T-cell (primary cell): ENCODE results near the gene HINFP. TPM values are rescaled to one million over a fixed set of nuclear protein-coding genes. Genes with fewer than 3 reads are reported as not detected.

Experiments used
- ATAC-seq, 4 experiments: fragments of 200-7000 bp in 3 of 4; fragments of 150-1000 bp in 1 of 4; cut with Tn5 transposase; replicated peaks in 1 of 4; 1 replicate in 3 of 4; 2 replicates in 1 of 4; pipeline ENCODE4 v1.10.0; 2021; ENCODE audit warnings: moderate library complexity in 3 of 4, mild to moderate bottlenecking in 2 of 4, moderate number of reproducible peaks in 1 of 4
- CTCF ChIA-PET, 2 donors: fragments of 300-600 bp; sonication (Branson Sonifier 250); formaldehyde crosslinking; loops; one replicate each; lab custom pipeline; 2022; ENCODE audit warnings: antibody characterized with exemption in 2 of 2; lab: Charles Lee
- POLR2A ChIA-PET, 2 donors: fragments of 300-600 bp; sonication (Branson Sonifier 250); formaldehyde crosslinking; loops; one replicate each; lab custom pipeline; 2022; ENCODE audit warnings: antibody characterized with exemption in 2 of 2; lab: Charles Lee
- DNase-seq, 35 experiments: peaks; one replicate each; pipeline versions ENCODE4 v3.0.0 to v3.0.0-alpha.2; 2013 to 2023
- H3K27ac ChIP-seq: one replicate; pipeline ENCODE4 v1.5.1; 2013; ENCODE audit warnings: low read length
- H3K27me3 ChIP-seq, 2 experiments: replicated peaks in 1 of 2; 1 replicate in 1 of 2; 2 replicates in 1 of 2; pipeline versions ENCODE4 v1.6.1 to v1.7.0; 2013; ENCODE audit warnings: low read length in 1 of 2, mixed read lengths in 1 of 2; ENCODE audit not compliant: control insufficient read depth in 2 of 2, insufficient read depth in 2 of 2; ENCODE audit errors: extremely low read depth in 1 of 2
- H3K36me3 ChIP-seq, 2 donors: 1 replicate in 1 of 2; 2 replicates in 1 of 2; pipeline versions ENCODE4 v1.6.1 to v1.7.0; 2013; ENCODE audit warnings: low read length in 1 of 2; ENCODE audit not compliant: control insufficient read depth in 2 of 2, insufficient read depth in 1 of 2; ENCODE audit errors: extremely low read depth in 1 of 2
- H3K4me1 ChIP-seq, 2 experiments: 1 replicate in 1 of 2; 2 replicates in 1 of 2; pipeline versions ENCODE4 v1.6.1 to v1.7.0; 2013; ENCODE audit warnings: low read length in 2 of 2, mixed read lengths in 1 of 2; ENCODE audit not compliant: insufficient read depth in 2 of 2, control insufficient read depth in 1 of 2; ENCODE audit errors: extremely low read depth in 1 of 2
- H3K4me3 ChIP-seq, 2 donors: 1 replicate in 1 of 2; 2 replicates in 1 of 2; pipeline versions ENCODE4 v1.5.1 to v1.7.0; 2013; ENCODE audit warnings: mild to moderate bottlenecking in 2 of 2, low read length in 1 of 2, moderate library complexity in 1 of 2; ENCODE audit not compliant: control insufficient read depth in 1 of 2; ENCODE audit errors: extremely low read depth in 1 of 2
- H3K9me3 ChIP-seq: 2 replicates; pipeline ENCODE4 v1.7.0; 2013
- H3K27ac Mint-ChIP-seq, 2 donors: one replicate each; pipeline ENCODE4 v1.8.0; 2020 to 2021; ENCODE audit warnings: mild to moderate bottlenecking in 2 of 2, mixed read lengths in 2 of 2
- H3K27me3 Mint-ChIP-seq, 2 donors: one replicate each; pipeline ENCODE4 v1.8.0; 2021 to 2022; ENCODE audit warnings: mixed read lengths in 2 of 2
- H3K36me3 Mint-ChIP-seq: one replicate; pipeline ENCODE4 v1.8.0; 2021; ENCODE audit warnings: mixed read lengths
- H3K4me1 Mint-ChIP-seq, 3 donors: one replicate each; pipeline ENCODE4 v1.8.0; 2020 to 2022; ENCODE audit warnings: mixed read lengths in 3 of 3, mild to moderate bottlenecking in 1 of 3
- H3K4me3 Mint-ChIP-seq, 3 donors: one replicate each; pipeline ENCODE4 v1.8.0; 2020 to 2022; ENCODE audit warnings: mild to moderate bottlenecking in 3 of 3, mixed read lengths in 3 of 3, moderate library complexity in 3 of 3
- H3K9me3 Mint-ChIP-seq, 3 donors: one replicate each; pipeline ENCODE4 v1.8.0; 2020 to 2022; ENCODE audit warnings: mixed read lengths in 3 of 3
- WGBS: methylation state at CpG from one replicate; pipeline ENCODE4 v1.1.5; 2013; ENCODE audit warnings: missing lambda C conversion rate; ENCODE audit not compliant: insufficient coverage; 5-methylcytosine and 5-hydroxymethylcytosine counted together
- total RNA-seq, 35 experiments: library from RNA in 6 of 35; stranded (reverse) in 6 of 35; fragments of 120-200 nt in 1 of 35; gene quantifications; one replicate each; pipeline versions ENCODE4 v1.2.1 to v1.2.4 and lab custom pipeline; 2013 to 2026

The HINFP gene
- total RNA-seq, 5 donors from 2014 or later (not counting 1 experiment from before 2014, with no cell fraction given), result 30.0 to 68.5 (median 56.7) TPM

DNA sequence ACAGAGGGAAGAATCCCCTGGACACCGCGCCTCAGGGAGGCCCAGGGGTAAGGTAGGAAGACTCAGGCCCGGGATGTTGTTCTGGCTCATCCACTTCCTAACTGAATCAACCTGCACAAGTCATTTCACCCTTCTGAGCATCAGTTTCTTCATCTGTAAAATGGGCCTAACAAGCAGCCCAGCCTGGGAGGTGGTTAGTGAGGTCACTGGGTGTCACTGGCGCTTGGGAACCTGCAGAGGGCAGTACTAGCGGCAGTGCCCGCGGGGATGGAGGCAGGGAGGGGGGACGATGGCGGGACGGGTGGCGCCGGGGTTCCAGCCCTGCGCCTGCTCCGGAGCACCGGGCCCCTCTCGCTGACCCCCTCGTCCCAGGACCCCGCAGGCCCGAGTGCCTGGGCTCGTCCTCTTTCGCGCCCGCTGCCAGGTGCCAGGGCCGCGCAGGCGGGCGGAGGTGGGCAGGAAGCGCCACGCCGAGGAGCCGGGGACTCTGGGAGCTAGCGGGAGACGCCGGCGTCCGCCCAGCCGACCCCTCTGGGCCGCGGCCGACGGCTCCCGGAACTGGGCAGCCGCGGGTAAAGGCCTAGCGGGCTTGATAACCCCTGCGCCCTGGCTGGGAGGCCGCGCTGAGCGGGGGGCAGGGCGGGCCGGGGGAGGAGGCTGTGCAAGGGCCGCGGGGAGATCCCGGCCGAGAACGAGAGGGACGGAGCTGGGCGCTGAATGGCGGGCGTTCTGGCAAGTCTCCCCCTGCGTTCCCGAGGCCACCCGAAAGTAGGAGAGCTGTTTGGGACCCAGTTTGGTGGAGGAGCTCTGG is 47.3 kb downstream of the HINFP start, which contains the start of gene NLRX1:
Gene NLRX1, plus strand, starts transcription at position 255 of the 811 bp plus-strand sequence. CDS start 2,679 bp downstream, outside the sequence.
- Histone ChIP-seq H3K4me3 (peak within 1 kb of the TSS; percentile 77 to 85), H3K27ac (peak within 1 kb of the TSS; percentile 59), H3K9me3 (no peaks in the 10 kb centered on the region), H3K36me3 (peaks cover 0 to 4% of the 10 kb centered on the region in 2 donors), H3K4me1 (peaks cover 0 to 14% of the 10 kb centered on the region in 2 experiments), H3K27me3 (no peaks in the 10 kb centered on the region)
- Mint-ChIP-seq H3K4me3 (peak within 1 kb of the TSS; percentile 81 to 86 (median 85)), H3K9me3 (no peaks in the 10 kb centered on the region), H3K27ac (peak within 1 kb of the TSS; percentile 73 to 78), H3K36me3 (no peaks in the 10 kb centered on the region), H3K27me3 (no peaks in the 10 kb centered on the region), H3K4me1 (peaks cover 6 to 20% (median 8%) of the 10 kb centered on the region in 3 donors)
- ChIA-PET CTCF (interaction anchor here (0.5 to 1.5 kb wide), 10 partner anchors 10 to 1895 kb away, joined by 3 to 8 read pairs (median 4); partner anchors contain the start of gene CBL (in 2 of the 2)), POLR2A (interaction anchor here in 1 of 2 donors (0.6 kb wide), 1 partner anchor 1267 kb away, joined by 3 read pairs; no protein-coding TSS in a partner anchor)
- WGBS, result under 1% methylated on average over 60 of the region's 63 CpGs
- peak; percentile 63 to 88 (median 77) for DNase-seq
- peak; percentile 93 to 97 (median 96) for ATAC-seq

DNA sequence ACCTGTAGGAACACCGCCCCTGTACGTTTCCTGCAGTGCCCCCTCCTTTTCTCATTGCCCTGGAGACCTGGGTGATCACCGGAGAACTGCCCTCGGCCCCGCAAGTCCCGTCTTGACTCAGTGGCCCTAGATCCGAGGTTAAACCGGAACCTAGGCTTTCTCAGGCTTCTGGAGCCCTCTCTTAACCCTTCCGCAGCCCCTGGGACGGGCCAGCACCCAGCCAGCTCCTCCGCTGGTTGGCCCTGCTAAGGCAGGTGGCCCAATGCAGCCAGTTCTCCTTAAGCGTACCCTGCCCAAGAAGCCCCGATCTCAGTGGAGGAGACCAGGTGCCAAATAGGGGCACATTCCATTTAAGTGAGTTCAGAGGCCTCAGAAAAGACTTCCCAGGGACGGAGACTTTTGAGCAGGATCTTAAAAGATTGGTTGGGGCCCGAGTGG is 47.9 kb downstream of the HINFP start:
- 19% methylated on average over 15 of the region's 15 CpGs for WGBS
- Histone ChIP-seq H3K4me1 (peaks cover 0 to 14% of the 10 kb centered on the region in 2 experiments), H3K4me3 (peak overlapping the region; percentile 77 to 85), H3K9me3 (no peaks in the 10 kb centered on the region), H3K27me3 (no peaks in the 10 kb centered on the region), H3K27ac (peak overlapping the region; percentile 55), H3K36me3 (peaks cover 3 to 4% of the 10 kb centered on the region in 2 donors)
- DNase-seq (peak in 18 of 35 experiments; percentile 4 to 39 (median 15)), ATAC-seq (peak; percentile 30 to 39 (median 36))
- H3K9me3 Mint-ChIP-seq, result no peaks in the 10 kb centered on the region
- peak overlapping the region; percentile 73 to 78 for H3K27ac Mint-ChIP-seq
- CTCF ChIA-PET, result interaction anchor here (0.5 to 1.5 kb wide), 10 partner anchors 10 to 1896 kb away, joined by 3 to 10 read pairs (median 4); partner anchors contain the start of gene CBL (in 1 of the 2)
- H3K4me1 Mint-ChIP-seq, result peaks cover 7 to 20% (median 8%) of the 10 kb centered on the region in 3 donors
- POLR2A ChIA-PET, result no interaction called here
- peak overlapping the region; percentile 81 to 86 (median 85) for H3K4me3 Mint-ChIP-seq
- no peaks in the 10 kb centered on the region for H3K27me3 Mint-ChIP-seq
- peaks cover 4% of the 10 kb centered on the region for H3K36me3 Mint-ChIP-seq

GRCh38 chr11:119172513-119172912 is 51.1 kb downstream of the HINFP start:
- DNase-seq, result no peak
- Histone ChIP-seq H3K4me3 (no peak overlapping the region), H3K4me1 (peaks cover under 1 to 15% of the 10 kb centered on the region in 2 experiments), H3K9me3 (no peaks in the 10 kb centered on the region), H3K27me3 (no peaks in the 10 kb centered on the region), H3K36me3 (peaks cover 12 to 13% of the 10 kb centered on the region in 2 donors), H3K27ac (no peak overlapping the region)
- peaks cover 8 to 22% (median 11%) of the 10 kb centered on the region in 3 donors for H3K4me1 Mint-ChIP-seq
- H3K9me3 Mint-ChIP-seq, result no peaks in the 10 kb centered on the region
- no peak overlapping the region for H3K27ac Mint-ChIP-seq
- H3K4me3 Mint-ChIP-seq, result no peak overlapping the region
- peaks cover 14% of the 10 kb centered on the region for H3K36me3 Mint-ChIP-seq
- 83% methylated on average over 1 of the region's 2 CpGs for WGBS
- POLR2A ChIA-PET, result no interaction called here
- ATAC-seq, result no peak
- CTCF ChIA-PET, result no interaction called here
- no peaks in the 10 kb centered on the region for H3K27me3 Mint-ChIP-seq

- Histone ChIP-seq H3K4me1 (peaks cover 9 to 19% of the 10 kb centered on the region in 2 experiments), H3K4me3 (no peak overlapping the region), H3K36me3 (peaks cover 12 to 13% of the 10 kb centered on the region in 2 donors), H3K27ac (no peak overlapping the region), H3K27me3 (no peaks in the 10 kb centered on the region), H3K9me3 (no peaks in the 10 kb centered on the region)
- H3K36me3 Mint-ChIP-seq, result peaks cover 17% of the 10 kb centered on the region
- no peaks in the 10 kb centered on the region for H3K9me3 Mint-ChIP-seq
- ATAC-seq (no peak), DNase-seq (no peak)
- no peaks in the 10 kb centered on the region for H3K27me3 Mint-ChIP-seq
- CTCF ChIA-PET, result interaction anchor here in 1 of 2 donors (1.3 kb wide), 1 partner anchor 23 kb away, joined by 3 read pairs; no protein-coding TSS in a partner anchor
- 98% methylated on average over 21 of the region's 21 CpGs for whole genome bisulfite sequencing
- H3K27ac Mint-ChIP-seq, result no peak overlapping the region
- H3K4me1 Mint-ChIP-seq, result peaks cover 13 to 24% (median 21%) of the 10 kb centered on the region in 3 donors
- H3K4me3 Mint-ChIP-seq, result no peak overlapping the region
- POLR2A ChIA-PET, result no interaction called here
Observed at GRCh38 chr11:119173453-119173852, 52.1 kb downstream of the HINFP start.

DNA sequence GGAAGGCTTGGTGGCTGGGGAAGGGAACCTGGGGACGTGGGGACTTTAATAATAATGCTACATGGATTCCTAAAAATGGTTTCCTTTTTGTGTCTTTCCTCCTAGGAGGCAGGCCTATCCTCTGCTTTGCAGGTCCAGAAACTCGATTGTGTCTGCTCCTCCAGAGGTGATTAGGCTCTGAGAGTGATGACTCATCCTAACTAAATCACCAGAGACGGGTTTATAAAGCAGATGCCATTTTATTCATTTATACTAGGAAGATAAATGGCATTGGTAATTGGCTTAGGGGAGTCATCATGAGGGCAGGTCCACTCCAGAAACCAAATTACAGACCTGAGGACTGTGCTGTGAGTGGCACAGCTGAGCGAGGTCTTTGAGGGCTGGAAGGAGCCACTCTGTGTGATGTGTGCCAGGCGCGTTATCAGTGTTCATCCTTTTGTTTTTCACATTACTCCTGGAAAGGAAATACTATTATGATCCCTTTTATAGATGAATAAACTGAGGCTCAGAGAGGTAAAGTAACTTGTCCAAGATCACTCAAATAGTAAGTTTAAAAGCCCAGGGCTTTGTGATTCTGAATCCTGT is 54.2 kb downstream of the HINFP start:
- no peaks in the 10 kb centered on the region for H3K27me3 Mint-ChIP-seq
- no peak overlapping the region for H3K27ac Mint-ChIP-seq
- no peak overlapping the region for H3K4me3 ChIP-seq
- POLR2A ChIA-PET, result no interaction called here
- 63% methylated on average over 1 of the region's 6 CpGs for WGBS
- peaks cover 9 to 16% of the 10 kb centered on the region in 2 experiments for H3K4me1 ChIP-seq
- H3K27ac ChIP-seq, result no peak overlapping the region
- ATAC-seq (no peak), DNase-seq (no peak)
- no peak overlapping the region for H3K4me3 Mint-ChIP-seq
- CTCF ChIA-PET, result no interaction called here
- no peaks in the 10 kb centered on the region for H3K9me3 ChIP-seq
- peaks cover 6 to 15% (median 13%) of the 10 kb centered on the region in 3 donors for H3K4me1 Mint-ChIP-seq
- peaks cover 21% of the 10 kb centered on the region for H3K36me3 Mint-ChIP-seq
- H3K27me3 ChIP-seq, result no peaks in the 10 kb centered on the region
- H3K36me3 ChIP-seq, result peaks cover 12 to 13% of the 10 kb centered on the region in 2 donors
- no peaks in the 10 kb centered on the region for H3K9me3 Mint-ChIP-seq

DNA sequence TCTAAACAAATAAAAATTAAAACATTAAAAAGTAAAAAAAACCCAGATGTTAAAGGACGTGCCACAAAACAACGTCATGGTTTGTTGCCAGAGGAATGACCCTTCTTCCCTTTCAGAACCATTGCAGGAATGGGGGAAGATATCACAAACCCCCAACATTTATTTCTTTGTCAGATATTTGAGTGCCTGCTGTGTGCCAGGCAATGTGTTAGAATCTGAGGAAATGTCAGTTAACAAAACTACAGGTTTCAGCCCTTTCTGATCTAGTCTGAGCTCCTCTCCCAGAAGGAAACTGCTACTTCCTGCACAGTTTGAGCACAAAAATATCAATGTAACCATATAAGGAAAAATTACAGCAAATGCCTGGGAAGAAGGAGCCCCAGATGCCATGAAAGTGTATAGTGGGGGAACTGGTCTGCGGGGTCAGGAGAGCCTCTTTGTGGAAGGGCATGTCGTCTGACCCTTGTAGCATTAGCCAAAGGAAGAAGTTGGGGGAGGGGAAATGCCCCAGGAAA is 56.8 kb downstream of the HINFP start:
- POLR2A ChIA-PET, result interaction anchor here in 1 of 2 donors (0.6 kb wide), 1 partner anchor 114 kb away, joined by 3 read pairs; no protein-coding TSS in a partner anchor
- Histone ChIP-seq H3K36me3 (peaks cover 15 to 17% of the 10 kb centered on the region in 2 donors), H3K27me3 (no peaks in the 10 kb centered on the region), H3K27ac (no peak overlapping the region), H3K9me3 (no peaks in the 10 kb centered on the region), H3K4me3 (no peak overlapping the region), H3K4me1 (peaks cover 9 to 16% of the 10 kb centered on the region in 2 experiments)
- peak overlapping the region; percentile 42 to 61 for H3K27ac Mint-ChIP-seq
- no peaks in the 10 kb centered on the region for H3K9me3 Mint-ChIP-seq
- no peaks in the 10 kb centered on the region for H3K27me3 Mint-ChIP-seq
- H3K4me1 Mint-ChIP-seq, result peaks cover 6 to 15% (median 13%) of the 10 kb centered on the region in 3 donors
- WGBS, result 57% methylated on average over 1 of the region's 4 CpGs
- ATAC-seq, result no peak
- CTCF ChIA-PET, result no interaction called here
- no peak for DNase-seq
- peaks cover 27% of the 10 kb centered on the region for H3K36me3 Mint-ChIP-seq
- peak overlapping the region in 1 of 3 donors; percentile 30 for H3K4me3 Mint-ChIP-seq
